GM21737 (cell line): ENCODE data around the gene DOCK9.

ENCODE experiments used
- ATAC-seq: cut with Tn5 transposase; IDR thresholded peaks from one replicate; pipeline ENCODE4 v1.9.1; 2021; ENCODE audit warnings: mild to moderate bottlenecking, moderate library complexity; ENCODE audit not compliant: unreplicated experiment

The DOCK9 gene

GRCh38 chr13:98947925-98948324 lies 29.9 kb downstream of the DOCK9 start:
- no peak for ATAC-seq

GRCh38 chr13:98945863-98946605 lies 31.8 kb downstream of the DOCK9 start:
- ATAC-seq, result no peak

- ATAC-seq, result no peak
Measured at GRCh38 chr13:98944336-98944735, 33.5 kb downstream of the DOCK9 start.

- no peak for ATAC-seq
Measured at GRCh38 chr13:98942997-98943396, 34.9 kb downstream of the DOCK9 start.

GRCh38 chr13:98942485-98942884 lies 35.4 kb downstream of the DOCK9 start:
- no peak for ATAC-seq

- ATAC-seq, result no peak
Measured at GRCh38 chr13:98941536-98941935, 36.3 kb downstream of the DOCK9 start.

- ATAC-seq, result no peak
Measured at GRCh38 chr13:98941126-98941525, 36.7 kb downstream of the DOCK9 start.

GRCh38 chr13:98940325-98941001 lies 37.4 kb downstream of the DOCK9 start:
- no peak for ATAC-seq

GRCh38 chr13:98939660-98940191 lies 38.1 kb downstream of the DOCK9 start:
- ATAC-seq, result no peak

GRCh38 chr13:98938801-98939200 lies 39.1 kb downstream of the DOCK9 start:
- no peak for ATAC-seq

- ATAC-seq, result no peak
Measured at GRCh38 chr13:98937911-98938381, 39.9 kb downstream of the DOCK9 start.

- ATAC-seq, result no peak
Measured at GRCh38 chr13:98934243-98934642, 43.6 kb downstream of the DOCK9 start.

- no peak for ATAC-seq
Measured at GRCh38 chr13:98930151-98930591, 47.7 kb downstream of the DOCK9 start.

GRCh38 chr13:98927951-98928927 lies 49.6 kb downstream of the DOCK9 start:
- no peak for ATAC-seq

- no peak for ATAC-seq
Measured at GRCh38 chr13:98925949-98926348, 51.9 kb downstream of the DOCK9 start.

- no peak for ATAC-seq
Measured at GRCh38 chr13:98923641-98924397, 54.0 kb downstream of the DOCK9 start.

- no peak for ATAC-seq
Measured at GRCh38 chr13:98922306-98922705, 55.6 kb downstream of the DOCK9 start.

GRCh38 chr13:98921786-98922185 lies 56.1 kb downstream of the DOCK9 start:
- ATAC-seq, result no peak

- ATAC-seq, result no peak
Measured at GRCh38 chr13:98921015-98921580, 56.8 kb downstream of the DOCK9 start.

GRCh38 chr13:98919566-98919965 lies 58.3 kb downstream of the DOCK9 start:
- ATAC-seq, result no peak
